HepG2 (cell line): ENCODE results near the gene GPR179. TPM values are rescaled to one million over a fixed set of nuclear protein-coding genes. Genes with fewer than 3 reads are reported as not detected.

Experiments
- ATAC-seq: fragments of 200-7000 bp; cut with Tn5 transposase; 3 replicates; pipeline ENCODE4 v1.9.1; 2020; ENCODE audit warnings: mild to moderate bottlenecking, moderate library complexity
- BruUV-seq: library from RNA; stranded (reverse); fragments of 400-500 nt; replicated peaks from 2 replicates; lab custom pipeline; 2021; lab: Mats Ljungman, UMichigan
- CTCF ChIA-PET: fragments of 300-600 bp; formaldehyde crosslinking; extraction: SDS; loops from one replicate; lab custom pipeline; 2021; ENCODE audit warnings: low total read pairs, inconsistent platforms, low intra/inter-chr PET ratio; lab: Yijun Ruan, JAX
- POLR2A ChIA-PET: fragments of 350-600 bp; sonication (Branson Sonifier 250); formaldehyde crosslinking; loops from one replicate; lab custom pipeline; 2020; ENCODE audit warnings: antibody characterized with exemption, inconsistent platforms; lab: Yijun Ruan, JAX
- DNase-seq: peaks from one replicate; pipeline ENCODE4 v3.0.0-alpha.2; 2015; ENCODE audit warnings: low spot score
- FAIRE-seq: peaks from 3 replicates; lab custom pipeline; 2011; peaks lifted over from hg19 to GRCh38; lab: Jason Lieb, UNC
- H2AFZ ChIP-seq: one replicate; pipeline ENCODE4 v1.6.1; 2011; ENCODE audit warnings: low read length, inconsistent platforms
- H3K27ac ChIP-seq: fragments of 300-600 bp; 3 replicates; pipeline ENCODE4 v1.8.0; 2011; ENCODE audit warnings: mixed run types, mild to moderate bottlenecking, mixed read lengths, low read length, inconsistent platforms; ENCODE audit not compliant: insufficient read depth; ENCODE audit errors: extremely low read length
- H3K27me3 ChIP-seq, 2 experiments: fragments of 200-600 bp in 1 of 2; 2 replicates in 1 of 2; 3 replicates in 1 of 2; pipeline versions ENCODE4 v1.6.0 to v1.8.0; 2011; ENCODE audit warnings: low read length in 2 of 2, mild to moderate bottlenecking in 2 of 2, moderate library complexity in 2 of 2, inconsistent platforms in 1 of 2; ENCODE audit not compliant: insufficient read depth in 2 of 2, control insufficient read depth in 1 of 2
- H3K36me3 ChIP-seq, 2 experiments: fragments of 200-600 bp in 1 of 2; replicated peaks in 1 of 2; 2 replicates in 1 of 2; 3 replicates in 1 of 2; pipeline versions ENCODE4 v1.5.1 to v1.8.0; 2011; ENCODE audit warnings: low read length in 2 of 2, inconsistent platforms in 1 of 2; ENCODE audit not compliant: insufficient read depth in 2 of 2, control insufficient read depth in 1 of 2
- H3K4me1 ChIP-seq: 2 replicates; pipeline ENCODE4 v1.5.1; 2012; ENCODE audit warnings: low read length, inconsistent platforms; ENCODE audit not compliant: insufficient read depth
- H3K4me2 ChIP-seq: 2 replicates; pipeline ENCODE4 v1.6.0; 2011; ENCODE audit warnings: low read depth, low read length, inconsistent platforms
- H3K4me3 ChIP-seq, 3 experiments: fragments of 200-600 bp in 1 of 3; sonication (generic), shearing (Covaris generic) in 1 of 3; replicated peaks in 1 of 3; 2 replicates each; pipeline ENCODE4 v1.5.1; 2011 to 2016; ENCODE audit warnings: low read length in 3 of 3, inconsistent platforms in 2 of 3, low read depth in 2 of 3, mild to moderate bottlenecking in 2 of 3, control low read depth in 1 of 3, mixed read lengths in 1 of 3; ENCODE audit not compliant: insufficient read depth in 1 of 3
- H3K79me2 ChIP-seq: one replicate; pipeline ENCODE4 v1.6.1; 2011; ENCODE audit warnings: low read length, inconsistent platforms; ENCODE audit not compliant: insufficient read depth
- H3K9ac ChIP-seq: 2 replicates; pipeline ENCODE4 v1.6.0; 2011; ENCODE audit warnings: mild to moderate bottlenecking, low read depth, low read length, inconsistent platforms; ENCODE audit not compliant: insufficient read depth
- H3K9me3 ChIP-seq: 2 replicates; pipeline ENCODE4 v1.5.1; 2012; ENCODE audit warnings: mild to moderate bottlenecking, low read length
- H4K20me1 ChIP-seq: 2 replicates; pipeline ENCODE4 v1.6.0; 2011; ENCODE audit warnings: inconsistent platforms, mild to moderate bottlenecking, low read length, moderate library complexity; ENCODE audit not compliant: insufficient read depth
- AGO2 ChIP-seq: fragments of 200-400 bp; formaldehyde crosslinking; optimal IDR thresholded peaks from 2 replicates; pipeline ENCODE3; 2017; ENCODE audit warnings: mild to moderate bottlenecking, low read depth, low read length, moderate library complexity
- BHLHE40 ChIP-seq: IDR thresholded peaks from 2 replicates; pipeline ENCODE4 v1.6.1; 2011; ENCODE audit warnings: low read length, improper control_type of control experiment
- LRRFIP1 ChIP-seq: sonication (generic); formaldehyde crosslinking; conservative IDR thresholded peaks from 2 replicates; pipeline ENCODE4 v1.4.0; 2020; ENCODE audit warnings: missing genetic modification reagents
- MIXL1 ChIP-seq: IDR thresholded peaks from 2 replicates; pipeline ENCODE4 v1.6.1; 2016
- NBN ChIP-seq: fragments of 450-650 bp; conservative IDR thresholded peaks from 2 replicates; pipeline ENCODE4 v1.6.1; 2017
- NFE2 ChIP-seq: sonication (generic); formaldehyde crosslinking; IDR thresholded peaks from 2 replicates; pipeline ENCODE4 v1.4.0; 2020; ENCODE audit warnings: missing genetic modification reagents
- SNAPC5 ChIP-seq: sonication (generic); formaldehyde crosslinking; IDR thresholded peaks from 2 replicates; pipeline ENCODE4 v1.8.1; 2023; ENCODE audit warnings: mild to moderate bottlenecking, missing genetic modification reagents, borderline replicate concordance
- TCF7 ChIP-seq: sonication (generic); IDR thresholded peaks from 2 replicates; pipeline ENCODE4 v1.6.1; 2016; ENCODE audit warnings: antibody characterized with exemption, low read depth
- THAP8 ChIP-seq: sonication (generic); formaldehyde crosslinking; IDR thresholded peaks from 2 replicates; pipeline ENCODE4 v1.5.1; 2020; ENCODE audit warnings: missing genetic modification reagents, mild to moderate bottlenecking, borderline replicate concordance
- ZBTB1 ChIP-seq: sonication (generic); formaldehyde crosslinking; IDR thresholded peaks from 2 replicates; pipeline ENCODE4 v1.4.0; 2020; ENCODE audit warnings: missing genetic modification reagents, borderline replicate concordance
- ZBTB37 ChIP-seq: sonication (generic); formaldehyde crosslinking; IDR thresholded peaks from 2 replicates; pipeline ENCODE4 v1.4.0; 2020; ENCODE audit warnings: mild to moderate bottlenecking, missing genetic modification reagents
- ZBTB38 ChIP-seq: sonication (generic); formaldehyde crosslinking; IDR thresholded peaks from 2 replicates; pipeline ENCODE4 v1.5.1; 2020; ENCODE audit warnings: mild to moderate bottlenecking, missing genetic modification reagents
- ZBTB46 ChIP-seq: sonication (generic); formaldehyde crosslinking; IDR thresholded peaks from 2 replicates; pipeline ENCODE4 v1.4.0; 2020; ENCODE audit warnings: mild to moderate bottlenecking, missing genetic modification reagents, borderline replicate concordance
- ZFAT ChIP-seq: sonication (generic); formaldehyde crosslinking; conservative IDR thresholded peaks from 2 replicates; pipeline ENCODE4 v1.8.1; 2023; ENCODE audit warnings: missing genetic modification reagents, inconsistent platforms
- ZNF572 ChIP-seq: sonication (generic); formaldehyde crosslinking; IDR thresholded peaks from 2 replicates; pipeline ENCODE4 v1.5.1; 2020; ENCODE audit warnings: mild to moderate bottlenecking, missing genetic modification reagents
- ZNF720 ChIP-seq: sonication (generic); formaldehyde crosslinking; IDR thresholded peaks from 2 replicates; pipeline ENCODE4 v1.4.0; 2020; ENCODE audit warnings: missing genetic modification reagents
- ZNF737 ChIP-seq: sonication (generic); formaldehyde crosslinking; IDR thresholded peaks from 2 replicates; pipeline ENCODE4 v1.5.0; 2020; ENCODE audit warnings: missing genetic modification reagents, mild to moderate bottlenecking, borderline replicate concordance
- WGBS: methylation state at CpG from one replicate; pipeline ENCODE4 v1.1.6; 2017; ENCODE audit warnings: low lambda C conversion rate; 5-methylcytosine and 5-hydroxymethylcytosine counted together
- in situ Hi-C: cut with HindIII; loops from 2 replicates; pipeline ENCODE4 v1.10.0; 2017; ENCODE audit warnings: low pct_unique_long_range_greater_than_20kb; ENCODE audit not compliant: extremely low pct_ligation_motif_present
- intact Hi-C: fragments of 100-400 bp; cut with micrococcal nuclease; formaldehyde crosslinking; loops from one replicate; pipeline ENCODE4 v1.10.0; 2022; ENCODE audit not compliant: unreplicated experiment
- polyA plus RNA-seq, 8 experiments: library from polyadenylated mRNA; depleted of rRNA in 3 of 8; stranded (reverse) in 7 of 8; unstranded in 1 of 8; fragments of >200 nt; fragmentation: Illumina TruSeq in 4 of 8; extraction: Trizol in 4 of 8; gene quantifications; 2 replicates each; pipeline versions ENCODE4 v1.2.1 to v1.2.3, GENCODE V29; 2011 to 2016; ENCODE audit warnings: low read depth in 4 of 8, missing spikeins in 1 of 8, mixed read lengths in 1 of 8; ENCODE audit not compliant: insufficient read depth in 1 of 8
- total RNA-seq, 5 experiments: library from RNA; depleted of rRNA; stranded (reverse); fragments of >200 nt; fragmentation: Illumina TruSeq; extraction: Trizol; gene quantifications; 2 replicates each; pipeline ENCODE4 v1.2.3, GENCODE V29; 2016; ENCODE audit warnings: low read depth in 1 of 5

Gene GPR179
- total and polyA plus RNA-seq, 2 of the 13 experiments (the other 11 are each of a cell fraction or from before 2014, with no cell fraction given), result 0.03 TPM; not detected in 1

GRCh38 chr17:38351412-38352222 is 7.9 kb upstream of the GPR179 start, which contains the start of gene SOCS7:
SOCS7 (plus strand) TSS chr17:38351844; CDS start chr17:38352053, 209 bp downstream.
- Histone ChIP-seq H3K27me3 (no peaks in the 10 kb centered on the region; a peak in 1 of 5 replicates), H3K9ac (peak within 1 kb of the TSS; percentile 77), H3K36me3 (no peaks in the 10 kb centered on the region), H3K27ac (peak within 1 kb of the TSS; percentile 73), H3K4me2 (peak within 1 kb of the TSS; percentile 94), H3K4me3 (peak within 1 kb of the TSS; percentile 91 to 95 (median 94)), H2AFZ (peak within 1 kb of the TSS; percentile 50), H3K4me1 (peaks cover 63% of the 10 kb centered on the region), H3K79me2 (peaks cover 38% of the 10 kb centered on the region), H3K9me3 (no peaks in the 10 kb centered on the region), H4K20me1 (peaks cover 17% of the 10 kb centered on the region; the same call in 1 of the 2 replicates)
- no peak for FAIRE-seq
- BruUV-seq, result no TSS peak
- WGBS, result 2% methylated on average over 17 of the region's 84 CpGs
- intact Hi-C loops (no loop called here), in situ Hi-C loops (no loop called here)
- CTCF ChIA-PET, result interaction anchor here (4.0 kb wide), 1 partner anchor 63 kb away, joined by 51 read pairs; no protein-coding TSS in a partner anchor
- peak; percentile 89 for ATAC-seq
- POLR2A ChIA-PET, result interaction anchor here (0.6 to 6.8 kb wide), 18 partner anchors 8 to 401 kb away, joined by 3 to 158 read pairs (median 4); partner anchors contain the start of genes MRPL45 and PSMB3
- DNase-seq, result peak; percentile 95
- TF ChIP-seq TCF7, result no peak
- TF ChIP-seq ZBTB38 (CRISPR knock-in tag), result peak; percentile 92
- TF ChIP-seq ZBTB1, result 0 out of 2 replicates have a peak, but pooled peaks have one; percentile 45
- TF ChIP-seq AGO2, result no peak
- TF ChIP-seq ZBTB46 (CRISPR knock-in tag), result no peak
- TF ChIP-seq NBN, result no peak
- 0 out of 2 replicates have a peak, but pooled peaks have one; percentile 65 for TF ChIP-seq ZNF720 (CRISPR knock-in tag)
- no peak for TF ChIP-seq SNAPC5 (CRISPR knock-in tag)
- TF ChIP-seq ZNF572 (CRISPR knock-in tag), result no peak
- 0 out of 2 replicates have a peak, but pooled peaks have one; percentile 42 for TF ChIP-seq NFE2 (CRISPR knock-in tag)
- 0 out of 2 replicates have a peak, but pooled peaks have one; percentile 46 for TF ChIP-seq MIXL1
- TF ChIP-seq ZBTB37, result no peak
- no peak for TF ChIP-seq ZNF737 (CRISPR knock-in tag)
- TF ChIP-seq THAP8 (CRISPR knock-in tag), result no peak
- TF ChIP-seq ZFAT (CRISPR knock-in tag), result peak; percentile 46; the same call in 1 of the 2 replicates
- no peak for TF ChIP-seq LRRFIP1 (CRISPR knock-in tag)
- TF ChIP-seq BHLHE40, result peak; percentile 13; the same call in 1 of the 2 replicates
